DND-41 (cell line): Measurements from ENCODE around the gene PIK3R2.
A peak's percentile ranks its signal among the peaks of the same experiment; 100 is the strongest.
"Not testable (repeated sequence)": the region's sequence is repeated elsewhere in the genome, so short reads cannot be mapped to it uniquely, and the experiment has no call there.

ENCODE experiments used
- ATAC-seq: fragments of 200-7000 bp; cut with Tn5 transposase; 3 replicates; pipeline ENCODE4 v1.9.1; 2021; ENCODE audit warnings: low read depth; ENCODE audit not compliant: insufficient read depth
- DNase-seq: peaks from one replicate; pipeline ENCODE4 v3.0.0-alpha.2; 2020
- H2AFZ ChIP-seq: 2 replicates; pipeline ENCODE4 v1.6.0; 2012; ENCODE audit warnings: low read depth, low read length
- H3K27ac ChIP-seq: 2 replicates; pipeline ENCODE4 v1.5.1; 2012; ENCODE audit warnings: low read length, inconsistent platforms
- H3K27me3 ChIP-seq: fragments of 200-600 bp; sonication (generic); 2 replicates; pipeline ENCODE4 v1.6.0; 2012; ENCODE audit warnings: low read length, mild to moderate bottlenecking, inconsistent platforms; ENCODE audit not compliant: insufficient read depth, poor library complexity
- H3K36me3 ChIP-seq: 2 replicates; pipeline ENCODE4 v1.5.1; 2012; ENCODE audit warnings: low read length, inconsistent platforms; ENCODE audit not compliant: insufficient read depth
- H3K4me1 ChIP-seq: 2 replicates; pipeline ENCODE4 v1.5.1; 2012; ENCODE audit warnings: mild to moderate bottlenecking, low read length; ENCODE audit not compliant: insufficient read depth
- H3K4me2 ChIP-seq: 2 replicates; pipeline ENCODE4 v1.6.0; 2012; ENCODE audit warnings: mild to moderate bottlenecking, moderate library complexity, low read length, inconsistent platforms; ENCODE audit not compliant: insufficient read depth
- H3K4me3 ChIP-seq, 2 experiments: fragments of 200-600 bp in 1 of 2; shearing (Covaris generic) in 1 of 2; 2 replicates each; pipeline ENCODE4 v1.5.1; 2012 to 2016; ENCODE audit warnings: inconsistent platforms in 2 of 2, low read length in 2 of 2, mild to moderate bottlenecking in 2 of 2, low read depth in 1 of 2, moderate library complexity in 1 of 2
- H3K79me2 ChIP-seq: 2 replicates; pipeline ENCODE4 v1.6.0; 2012; ENCODE audit warnings: low read length, inconsistent platforms; ENCODE audit not compliant: insufficient read depth
- H3K9ac ChIP-seq: 2 replicates; pipeline ENCODE4 v1.6.0; 2012; ENCODE audit warnings: low read depth, mild to moderate bottlenecking, inconsistent platforms, low read length, moderate library complexity
- H3K9me3 ChIP-seq: 2 replicates; pipeline ENCODE4 v1.5.1; 2012; ENCODE audit warnings: low read length, moderate library complexity, mild to moderate bottlenecking, inconsistent platforms; ENCODE audit not compliant: insufficient read depth, severe bottlenecking
- H4K20me1 ChIP-seq: 2 replicates; pipeline ENCODE4 v1.6.0; 2012; ENCODE audit warnings: low read length; ENCODE audit not compliant: insufficient read depth
- CTCF ChIP-seq: IDR thresholded peaks from 2 replicates; pipeline ENCODE4 v1.5.1; 2012; ENCODE audit warnings: borderline replicate concordance, low read length, moderate library complexity, mild to moderate bottlenecking; ENCODE audit not compliant: poor library complexity, severe bottlenecking; ENCODE audit errors: extremely low read depth
- EZH2 ChIP-seq: IDR thresholded peaks from 3 replicates; pipeline ENCODE4 v1.6.1; 2012; ENCODE audit warnings: borderline replicate concordance, low read depth, mild to moderate bottlenecking, moderate library complexity, low read length, inconsistent platforms; ENCODE audit not compliant: severe bottlenecking

The PIK3R2 gene

GRCh38 chr19:18152817-18153555 is at the start of gene PIK3R2:
Gene PIK3R2, plus strand, starts transcription at chr19:18153163. Its CDS starts 2,717 bp downstream, at chr19:18155880.
- peak; percentile 92 for ATAC-seq
- H3K79me2 ChIP-seq = peaks cover 22% of the 10 kb centered on the region

GRCh38 chr19:18104793-18105131 is 48.2 kb upstream of the PIK3R2 start:
- H3K4me2 ChIP-seq = peak overlapping the region; percentile 68
- no peak for TF ChIP-seq EZH2
- TF ChIP-seq CTCF = no peak
- ATAC-seq = no peak
- H3K36me3 ChIP-seq = no peaks in the 10 kb centered on the region
- peak overlapping the region; percentile 61 for H2AFZ ChIP-seq
- peaks cover 18% of the 10 kb centered on the region for H3K4me1 ChIP-seq
- H4K20me1 ChIP-seq = no peaks in the 10 kb centered on the region
- no peaks in the 10 kb centered on the region for H3K79me2 ChIP-seq
- no peak for DNase-seq
- H3K9me3 ChIP-seq = no peaks in the 10 kb centered on the region
- H3K27me3 ChIP-seq = peaks cover 12% of the 10 kb centered on the region
- peak overlapping the region; percentile 13; the same call in 1 of the 2 replicates for H3K9ac ChIP-seq
- H3K4me3 ChIP-seq = peak overlapping the region in 1 of 2 experiments; percentile 41; a peak in 2 of 4 replicates
- H3K27ac ChIP-seq = no peak overlapping the region

More at GRCh38 chr19:18152817-18153555, at the start of gene PIK3R2:
- Histone ChIP-seq H3K4me3 (peak within 1 kb of the TSS; percentile 88 to 94), H2AFZ (peak within 1 kb of the TSS; percentile 93), H3K9ac (peak within 1 kb of the TSS; percentile 97), H3K4me1 (peaks cover 35% of the 10 kb centered on the region), H4K20me1 (peaks cover 32% of the 10 kb centered on the region), H3K27me3 (no peaks in the 10 kb centered on the region), H3K4me2 (peak within 1 kb of the TSS; percentile 70), H3K9me3 (no peaks in the 10 kb centered on the region), H3K36me3 (peaks cover 24% of the 10 kb centered on the region), H3K27ac (peak within 1 kb of the TSS; percentile 92)
- DNase-seq = peak; percentile 100
- TF ChIP-seq EZH2 (no peak), CTCF (no peak)

- not testable (repeated sequence) for H3K4me2 ChIP-seq, ATAC-seq, H3K9ac ChIP-seq, H3K79me2 ChIP-seq, H2AFZ ChIP-seq, H3K9me3 ChIP-seq, H3K36me3 ChIP-seq, H3K4me3 ChIP-seq, H4K20me1 ChIP-seq, DNase-seq, H3K27ac ChIP-seq
- H3K27me3 ChIP-seq = peaks cover 17% of the 10 kb centered on the region
- H3K4me1 ChIP-seq = peaks cover 23% of the 10 kb centered on the region
These were observed 47.7 kb upstream of the PIK3R2 start for GRCh38 chr19:18105259-18105658.

GRCh38 chr19:18107235-18107634 is 45.7 kb upstream of the PIK3R2 start:
- TF ChIP-seq EZH2 = no peak
- no peak for TF ChIP-seq CTCF
- no peak overlapping the region for H3K4me3 ChIP-seq
- H3K9ac ChIP-seq = no peak overlapping the region
- no peaks in the 10 kb centered on the region for H3K36me3 ChIP-seq
- no peak for DNase-seq
- no peaks in the 10 kb centered on the region for H3K79me2 ChIP-seq
- no peak for ATAC-seq
- no peak overlapping the region for H2AFZ ChIP-seq
- no peak overlapping the region for H3K4me2 ChIP-seq
- H3K27me3 ChIP-seq = peaks cover 28% of the 10 kb centered on the region
- no peaks in the 10 kb centered on the region for H4K20me1 ChIP-seq
- no peak overlapping the region for H3K27ac ChIP-seq
- H3K9me3 ChIP-seq = no peaks in the 10 kb centered on the region
- peaks cover 29% of the 10 kb centered on the region for H3K4me1 ChIP-seq
